Measurements from ENCODE around the gene MARVELD1.
A peak's percentile ranks its signal among the peaks of the same experiment; 100 is the strongest.

The MARVELD1 gene

DNA sequence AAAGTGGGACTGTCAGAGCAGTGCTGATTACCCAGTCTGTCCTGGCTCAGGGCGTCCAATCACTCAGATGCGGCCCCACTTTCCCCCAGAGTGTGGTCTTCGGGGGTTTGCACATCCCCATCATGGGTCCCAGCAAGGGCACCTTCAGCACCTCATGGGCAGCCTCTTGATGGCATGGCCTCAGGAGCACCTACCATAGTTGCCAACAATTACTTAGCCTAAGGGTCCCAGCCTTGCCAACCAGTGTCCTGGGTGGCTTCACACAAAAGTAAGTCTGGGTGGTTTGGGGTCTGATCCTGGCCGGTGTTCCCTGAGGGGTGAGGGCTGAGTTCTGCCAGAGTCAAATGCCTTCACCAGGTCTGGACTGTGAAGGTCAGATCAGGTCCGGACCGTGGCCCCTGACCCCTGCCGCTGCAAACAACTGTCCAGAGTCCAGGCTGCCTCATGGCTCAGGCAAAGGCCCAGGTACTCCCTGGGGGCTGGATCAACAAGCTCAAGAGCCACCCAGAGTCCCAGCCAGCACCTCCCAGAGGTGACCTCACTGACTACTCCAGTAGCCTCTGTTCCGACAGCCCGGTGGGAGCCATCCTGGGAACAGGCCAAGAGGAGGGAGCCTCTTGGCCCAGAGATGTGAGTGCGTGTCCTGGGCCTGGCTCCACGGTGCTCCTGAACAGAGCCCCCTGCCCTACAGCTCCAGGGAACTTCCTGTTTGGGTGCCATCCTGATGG lies 6.2 kb upstream of the MARVELD1 start:
- in situ Hi-C loops (cut with MboI; ENCODE audit: low sequenced_read_pairs, unreplicated experiment), result no loop called here
- DNase-seq (ENCODE audit: low spot score), result no peak
- no peak for TF ChIP-seq CTCF (IDR thresholded peaks at IDR 0.05; ENCODE audit: borderline replicate concordance, control extremely low read depth, extremely low read depth, insufficient read depth, missing control alignments)

- no peak for DNase-seq (ENCODE audit: low spot score)
- TF ChIP-seq CTCF (IDR thresholded peaks at IDR 0.05; ENCODE audit: borderline replicate concordance, control extremely low read depth, extremely low read depth, insufficient read depth, missing control alignments), result no peak
- in situ Hi-C loops (cut with MboI; ENCODE audit: low sequenced_read_pairs, unreplicated experiment), result no loop called here
These were observed 5.4 kb upstream of the MARVELD1 start for GRCh38 chr10:97708167-97708566.

DNA sequence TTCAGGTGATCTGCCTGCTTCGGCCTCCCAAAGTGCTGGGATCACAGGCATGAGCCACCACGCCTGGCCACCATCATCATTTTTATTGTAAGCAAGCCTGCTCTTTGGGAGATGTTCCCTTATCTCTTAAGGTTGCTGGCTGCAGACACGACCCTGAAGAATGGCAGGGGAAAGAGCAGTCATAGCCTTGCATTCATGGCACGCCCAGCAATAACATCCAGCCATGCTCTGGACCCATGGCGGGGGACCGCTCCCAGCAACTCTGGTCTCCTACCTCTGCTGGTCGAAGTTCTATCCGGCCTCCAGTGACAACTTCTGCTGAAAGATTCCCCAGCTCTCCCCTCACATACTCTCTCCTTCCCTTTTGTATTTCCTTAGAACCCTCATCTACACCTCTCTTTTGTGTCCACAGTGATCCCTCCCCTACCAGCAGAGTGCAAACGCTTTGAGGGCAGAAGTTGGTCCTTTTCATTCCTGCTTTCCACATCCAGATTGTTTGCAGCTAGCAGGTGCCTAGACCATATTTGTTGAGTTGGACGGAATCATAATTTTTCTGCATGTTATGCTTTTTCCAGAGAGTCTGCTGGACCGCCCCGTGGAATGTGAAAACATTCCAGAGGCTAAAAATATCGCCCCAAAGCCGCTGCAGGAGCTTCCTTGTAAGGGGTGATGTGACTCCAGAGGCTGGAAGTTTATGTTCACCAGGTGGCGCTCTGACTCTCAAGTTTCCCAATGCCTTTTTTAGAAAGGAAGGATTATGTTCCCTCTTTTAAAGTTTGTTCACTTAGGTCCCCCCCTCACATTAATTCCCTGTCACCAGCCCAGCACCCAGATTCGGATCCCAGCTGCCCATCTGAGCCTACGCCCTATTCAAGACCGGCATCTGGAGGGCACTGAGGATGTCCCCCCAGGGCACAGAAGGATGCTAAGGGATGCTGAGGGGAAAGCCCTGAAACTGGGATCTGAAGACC lies 4.3 kb upstream of the MARVELD1 start:
- no peak for DNase-seq (ENCODE audit: low spot score)
- TF ChIP-seq CTCF (IDR thresholded peaks at IDR 0.05; ENCODE audit: borderline replicate concordance, control extremely low read depth, extremely low read depth, insufficient read depth, missing control alignments), result peak; percentile 46
- in situ Hi-C loops (cut with MboI; ENCODE audit: low sequenced_read_pairs, unreplicated experiment), result no loop called here

DNA sequence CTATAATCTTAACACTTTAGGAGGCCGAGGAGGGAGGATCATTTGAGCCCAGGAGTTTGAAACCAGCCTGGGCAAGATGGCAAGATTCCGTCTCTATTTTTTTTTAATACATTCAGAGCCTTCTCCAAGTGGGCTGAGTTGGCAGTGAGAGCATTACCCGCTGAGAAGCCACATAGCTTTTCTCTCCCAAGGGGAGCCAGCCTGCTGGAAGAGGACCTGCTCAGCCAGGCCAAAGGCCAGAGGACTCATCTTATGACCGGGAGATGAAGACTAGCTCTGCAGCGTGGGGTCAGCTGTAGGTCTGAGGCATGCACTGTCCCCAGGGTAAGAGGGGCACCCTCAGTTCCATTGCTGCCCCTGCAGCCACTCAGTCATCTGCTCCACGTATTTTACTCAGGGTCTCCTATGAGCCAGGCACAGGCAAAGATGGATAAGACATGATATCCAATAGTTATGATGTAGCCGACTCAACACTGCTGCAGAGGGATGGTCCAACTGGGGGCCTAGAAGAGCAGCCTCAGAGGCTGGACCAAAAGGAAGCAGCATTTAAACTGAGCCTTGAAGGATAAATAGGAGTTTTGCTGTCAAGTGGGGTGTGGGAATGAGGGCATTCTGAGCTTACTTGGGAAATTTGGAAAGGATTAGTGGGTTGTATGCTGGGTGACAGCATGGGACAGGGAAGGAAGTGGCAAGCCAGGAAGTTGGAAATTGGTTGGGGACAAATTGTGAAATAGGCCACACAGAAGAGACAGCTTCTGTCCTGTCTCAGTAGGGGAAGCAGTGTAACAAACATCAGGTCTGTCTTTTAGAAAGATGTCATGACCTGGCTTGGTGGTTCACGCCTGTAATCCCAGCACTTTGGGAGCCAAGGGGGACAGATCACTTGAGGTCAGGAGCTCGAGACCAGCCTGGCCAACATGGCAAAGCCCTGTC lies 1.6 kb upstream of the MARVELD1 start:
- no peak for TF ChIP-seq CTCF (IDR thresholded peaks at IDR 0.05; ENCODE audit: borderline replicate concordance, control extremely low read depth, extremely low read depth, insufficient read depth, missing control alignments)
- in situ Hi-C loops (cut with MboI; ENCODE audit: low sequenced_read_pairs, unreplicated experiment), result no loop called here
- no peak for DNase-seq (ENCODE audit: low spot score)

- in situ Hi-C loops (cut with MboI; ENCODE audit: low sequenced_read_pairs, unreplicated experiment), result no loop called here
- DNase-seq (ENCODE audit: low spot score), result peak; percentile 87
These were observed 383 bp downstream of the MARVELD1 start for GRCh38 chr10:97713826-97714400.

More at GRCh38 chr10:97713826-97714400, 383 bp downstream of the MARVELD1 start:
- TF ChIP-seq CTCF (IDR thresholded peaks at IDR 0.05; ENCODE audit: borderline replicate concordance, control extremely low read depth, extremely low read depth, insufficient read depth, missing control alignments), result peak; percentile 40

All from GM13976 (cell line).